Glomerular visceral epithelial cell (primary cell): ENCODE results near the gene SH3BP1.
"Not testable (repeated sequence)": the region's sequence is repeated elsewhere in the genome, so short reads cannot be mapped to it uniquely, and the experiment has no call there.

Experiments used
- DNase-seq: peaks from one replicate; pipeline ENCODE4 v3.0.0-alpha.2; 2016; ENCODE audit errors: extremely low spot score

The SH3BP1 gene

GRCh38 chr22:37677493-37677974, 38.1 kb downstream of the SH3BP1 start:
- no peak for DNase-seq

GRCh38 chr22:37678372-37678771, 38.9 kb downstream of the SH3BP1 start:
- no peak for DNase-seq

- DNase-seq, result no peak
Measured at GRCh38 chr22:37679670-37680069, 40.2 kb downstream of the SH3BP1 start.

- no peak for DNase-seq
Measured at GRCh38 chr22:37680191-37680851, 40.9 kb downstream of the SH3BP1 start.

GRCh38 chr22:37681001-37681424, 41.5 kb downstream of the SH3BP1 start:
- DNase-seq, result peak; percentile 32

GRCh38 chr22:37681556-37682049, 42.1 kb downstream of the SH3BP1 start:
- peak; percentile 76 for DNase-seq

- no peak for DNase-seq
Measured at GRCh38 chr22:37684803-37685615, 45.5 kb downstream of the SH3BP1 start.

- peak; percentile 80 for DNase-seq
Measured at GRCh38 chr22:37686002-37686982, 46.8 kb downstream of the SH3BP1 start, which contains the start of gene NOL12. Gene NOL12, plus strand, starts transcription at chr22:37686343. Its CDS starts 50 bp downstream, at chr22:37686393.

- DNase-seq, result no peak
Measured at GRCh38 chr22:37690407-37690806, 50.9 kb downstream of the SH3BP1 start.

GRCh38 chr22:37690901-37691504, 51.5 kb downstream of the SH3BP1 start:
- no peak for DNase-seq

GRCh38 chr22:37692627-37693285, 53.3 kb downstream of the SH3BP1 start:
- DNase-seq, result no peak

- not testable (repeated sequence) for DNase-seq
Measured at GRCh38 chr22:37694131-37694530, 54.7 kb downstream of the SH3BP1 start.

- not testable (repeated sequence) for DNase-seq
Measured at GRCh38 chr22:37696260-37696656, 56.8 kb downstream of the SH3BP1 start.

- DNase-seq, result peak; percentile 86
Measured at GRCh38 chr22:37696657-37697537, 57.4 kb downstream of the SH3BP1 start, which contains the start of gene TRIOBP. Gene TRIOBP, plus strand, starts transcription at chr22:37697048. Its CDS starts 4,318 bp downstream, at chr22:37701366.

- DNase-seq, result no peak
Measured at GRCh38 chr22:37697538-37697835, 58.0 kb downstream of the SH3BP1 start.

GRCh38 chr22:37701141-37701786, 61.8 kb downstream of the SH3BP1 start:
- no peak for DNase-seq

- no peak for DNase-seq
Measured at GRCh38 chr22:37703906-37704305, 64.4 kb downstream of the SH3BP1 start.

GRCh38 chr22:37704645-37705044, 65.2 kb downstream of the SH3BP1 start:
- DNase-seq, result no peak

- no peak for DNase-seq
Measured at GRCh38 chr22:37705205-37705604, 65.7 kb downstream of the SH3BP1 start.
